ENCODE measurements around the gene DYSF. TPM values are rescaled to one million over a fixed set of nuclear protein-coding genes. Genes with fewer than 3 reads are reported as not detected.

Gene DYSF
- total RNA-seq, 1 experiment from 2014 or later = 5.5 TPM

- WGBS (ENCODE audit: extremely low coverage, insufficient read length, low lambda C conversion rate) = no CpG with 5 or more reads among the region's 3 CpGs
- H3K4me1 ChIP-seq (ENCODE audit: insufficient read depth, low read length) = no peaks in the 10 kb centered on the region
- no peak overlapping the region for H3K14ac ChIP-seq (ENCODE audit: insufficient read depth, low read length)
- H3K27ac Mint-ChIP-seq = no peak overlapping the region; a peak in 1 of 7 replicates
- no peak overlapping the region for H2BK12ac ChIP-seq (ENCODE audit: insufficient read length, low read depth, low read length)
- H4K8ac ChIP-seq (replicated peaks; ENCODE audit: insufficient read length, low read depth, low read length) = no peak overlapping the region
- no peaks in the 10 kb centered on the region for H3K9me3 Mint-ChIP-seq
- no peaks in the 10 kb centered on the region for H3K23me2 ChIP-seq (ENCODE audit: insufficient read length, low read depth, low read length, poor library complexity, severe bottlenecking)
- H3T11ph ChIP-seq (ENCODE audit: low read length) = no peak overlapping the region
- H4K91ac ChIP-seq (ENCODE audit: insufficient read length, low read depth, low read length) = no peak overlapping the region
- no peak overlapping the region for H2BK120ac ChIP-seq (ENCODE audit: low read depth, low read length, poor library complexity, severe bottlenecking)
- H3K36me3 Mint-ChIP-seq (ENCODE audit: insufficient read depth in 1 of 3, low read depth in 3 of 3) = no peaks in the 10 kb centered on the region; a peak in 1 of 7 replicates
- H3K79me2 ChIP-seq (ENCODE audit: insufficient read depth, low read length) = no peaks in the 10 kb centered on the region
- no peak overlapping the region for H2BK20ac ChIP-seq (ENCODE audit: low read depth, low read length, poor library complexity, severe bottlenecking)
- no peak overlapping the region for H3K56ac ChIP-seq (ENCODE audit: insufficient read length, low read depth, low read length)
- no peak overlapping the region for H3K27ac ChIP-seq (ENCODE audit: insufficient read length, low read depth, low read length)
- no peaks in the 10 kb centered on the region for H4K20me1 ChIP-seq (ENCODE audit: control insufficient read depth, insufficient read depth, insufficient read length)
- DNase-seq = no peak
- H2BK15ac ChIP-seq (ENCODE audit: low read depth, low read length) = no peak overlapping the region
- no peaks in the 10 kb centered on the region for H3K27me3 Mint-ChIP-seq (ENCODE audit: low read depth)
- no peak overlapping the region for H3K4ac ChIP-seq (ENCODE audit: low read depth, low read length)
- H2AK5ac ChIP-seq (ENCODE audit: insufficient read length, low read length) = no peak overlapping the region
- no peaks in the 10 kb centered on the region for H3K27me3 ChIP-seq (ENCODE audit: insufficient read depth, low read length)
- no peak overlapping the region for H3K4me2 ChIP-seq (ENCODE audit: insufficient read depth, insufficient read length, low read length)
- peaks cover 25% of the 10 kb centered on the region in 2 experiments for H3K4me1 Mint-ChIP-seq
- H3K79me1 ChIP-seq (ENCODE audit: insufficient read depth, low read depth, low read length, poor library complexity, severe bottlenecking) = no peaks in the 10 kb centered on the region
- no peak overlapping the region for H3K9ac ChIP-seq (ENCODE audit: extremely low read depth, insufficient read length, low read length)
- H4K5ac ChIP-seq (ENCODE audit: insufficient read length, low read depth, low read length) = no peak overlapping the region
- no peak overlapping the region for H3K23ac ChIP-seq (ENCODE audit: insufficient read length, low read depth, low read length)
- no peaks in the 10 kb centered on the region for H3K9me3 ChIP-seq (ENCODE audit: control insufficient read depth, low read depth, low read length)
- no peak overlapping the region for H3K18ac ChIP-seq (ENCODE audit: insufficient read length, low read depth, low read length)
- no peak overlapping the region for H3K4me3 Mint-ChIP-seq
- no peak overlapping the region for H2AFZ ChIP-seq (ENCODE audit: low read length)
- no peak for TF ChIP-seq CTCF (conservative IDR thresholded peaks at IDR 0.05)
- no peak overlapping the region for H2BK5ac ChIP-seq (ENCODE audit: insufficient read length, low read length)
Observed at GRCh38 chr2:71591044-71591443, 137.7 kb downstream of the DYSF start.

Data from H9 (cell line).